Endothelial cell of umbilical vein (primary cell): Measurements from ENCODE around the gene NBL1. TPM values are rescaled to one million over a fixed set of nuclear protein-coding genes. Genes with fewer than 3 reads are reported as not detected.

Source experiments
- BruUV-seq: library from RNA; stranded (reverse); fragments of 400-500 nt; replicated peaks from 2 replicates; lab custom pipeline; 2021; lab: Mats Ljungman, UMichigan
- CTCF ChIA-PET: fragments of 300-600, 350-600 bp; sonication (Branson Sonifier 250); formaldehyde crosslinking; loops from one replicate; lab custom pipeline; 2021; ENCODE audit warnings: antibody characterized with exemption, inconsistent platforms; lab: Charles Lee
- POLR2A ChIA-PET: fragments of 300-600, 350-600 bp; sonication (Branson Sonifier 250); formaldehyde crosslinking; loops from one replicate; lab custom pipeline; 2021; ENCODE audit warnings: antibody characterized with exemption, inconsistent platforms; lab: Charles Lee
- DNase-seq: peaks from one replicate; pipeline ENCODE4 v3.0.0-alpha.2; 2011; ENCODE audit warnings: low read depth, low spot score
- FAIRE-seq: peaks from 2 replicates; lab custom pipeline; 2011; peaks lifted over from hg19 to GRCh38; lab: Jason Lieb, UNC
- H2AFZ ChIP-seq: 2 replicates; pipeline ENCODE4 v1.6.0; 2012; ENCODE audit warnings: low read depth, low read length, control low read depth, inconsistent platforms
- H3K27ac ChIP-seq: 2 replicates; pipeline ENCODE4 v1.5.1; 2011; ENCODE audit warnings: low read depth, mild to moderate bottlenecking, control low read depth, low read length, moderate library complexity; ENCODE audit not compliant: insufficient read depth
- H3K27me3 ChIP-seq, 2 experiments: 2 replicates each; pipeline versions ENCODE4 v1.6.0 to v1.6.1; 2011; ENCODE audit warnings: low read length in 2 of 2, mixed read lengths in 1 of 2; ENCODE audit not compliant: control insufficient read depth in 2 of 2, insufficient read depth in 2 of 2
- H3K36me3 ChIP-seq, 2 experiments: 2 replicates in 1 of 2; 3 replicates in 1 of 2; pipeline ENCODE4 v1.5.1; 2011; ENCODE audit warnings: low read length in 2 of 2, mild to moderate bottlenecking in 1 of 2, moderate library complexity in 1 of 2; ENCODE audit not compliant: control insufficient read depth in 2 of 2, insufficient read depth in 2 of 2; ENCODE audit errors: extremely low read depth in 1 of 2
- H3K4me1 ChIP-seq: 3 replicates; pipeline ENCODE4 v1.5.1; 2011; ENCODE audit warnings: mild to moderate bottlenecking, low read length; ENCODE audit not compliant: control insufficient read depth, insufficient read depth; ENCODE audit errors: extremely low read depth
- H3K4me2 ChIP-seq: 2 replicates; pipeline ENCODE4 v1.6.1; 2011; ENCODE audit warnings: low read length, control low read depth, mixed read lengths; ENCODE audit not compliant: insufficient read depth
- H3K4me3 ChIP-seq, 3 experiments: fragments of 200-600 bp in 1 of 3; sonication (generic), shearing (Covaris generic) in 1 of 3; replicated peaks in 1 of 3; 2 replicates each; pipeline ENCODE4 v1.5.1; 2011 to 2016; ENCODE audit warnings: control low read depth in 3 of 3, low read length in 3 of 3, mild to moderate bottlenecking in 2 of 3, inconsistent platforms in 1 of 3, low read depth in 1 of 3, moderate library complexity in 1 of 3; ENCODE audit not compliant: insufficient read depth in 1 of 3
- H3K79me2 ChIP-seq: 2 replicates; pipeline ENCODE4 v1.6.0; 2012; ENCODE audit warnings: low read length, inconsistent platforms; ENCODE audit not compliant: control insufficient read depth, insufficient read depth
- H3K9ac ChIP-seq: replicated peaks from 2 replicates; pipeline ENCODE3; 2011; ENCODE audit warnings: low read length, control low read depth; ENCODE audit not compliant: insufficient read depth; ENCODE audit errors: extremely low read depth
- H3K9me1 ChIP-seq: replicated peaks from 3 replicates; pipeline ENCODE4 v1.6.0; 2011; ENCODE audit warnings: mild to moderate bottlenecking, low read length; ENCODE audit not compliant: control insufficient read depth, insufficient read depth; ENCODE audit errors: extremely low read depth
- H3K9me3 ChIP-seq: replicated peaks from 2 replicates; pipeline ENCODE4 v1.5.1; 2012; ENCODE audit warnings: low read length, inconsistent platforms; ENCODE audit not compliant: control insufficient read depth, insufficient read depth
- H4K20me1 ChIP-seq: replicated peaks from 2 replicates; pipeline ENCODE3; 2011; ENCODE audit warnings: mild to moderate bottlenecking, low read length; ENCODE audit not compliant: control insufficient read depth, insufficient read depth; ENCODE audit errors: extremely low read depth
- EZH2 ChIP-seq: IDR thresholded peaks from 2 replicates; pipeline ENCODE4 v1.6.1; 2012; ENCODE audit warnings: borderline replicate concordance, low read depth, mild to moderate bottlenecking, moderate library complexity, low read length, inconsistent platforms; ENCODE audit not compliant: severe bottlenecking
- FOS ChIP-seq: IDR thresholded peaks from 2 replicates; pipeline ENCODE4 v1.6.1; 2011; ENCODE audit warnings: mild to moderate bottlenecking, low read length, moderate library complexity, borderline replicate concordance; ENCODE audit not compliant: insufficient read depth
- GATA2 ChIP-seq: IDR thresholded peaks from 2 replicates; pipeline ENCODE4 v1.7.0; 2011; ENCODE audit warnings: low read depth, mild to moderate bottlenecking, moderate library complexity, mixed read lengths, low read length; ENCODE audit not compliant: insufficient read length, insufficient read depth
- JUN ChIP-seq: IDR thresholded peaks from 2 replicates; pipeline ENCODE4 v1.6.1; 2011; ENCODE audit warnings: borderline replicate concordance, low read depth; ENCODE audit not compliant: insufficient read length, insufficient read depth
- MYC ChIP-seq: IDR thresholded peaks from one replicate; pipeline ENCODE4 v1.6.1; 2011; ENCODE audit warnings: mild to moderate bottlenecking, low read depth, low read length
- POLR2A ChIP-seq: IDR thresholded peaks from 2 replicates; pipeline ENCODE4 v1.6.1; 2012; ENCODE audit warnings: low read depth, mild to moderate bottlenecking, control low read depth, low read length
- POLR2AphosphoS5 ChIP-seq: IDR thresholded peaks from 2 replicates; pipeline ENCODE4 v1.6.1; 2012; ENCODE audit warnings: low read depth, mild to moderate bottlenecking, control low read depth, low read length, moderate library complexity; ENCODE audit not compliant: insufficient read depth
- dilution Hi-C: fragments of 300-500 bp; cut with MboI; formaldehyde crosslinking; loops from one replicate; pipeline ENCODE4 v1.15.0; 2019; ENCODE audit warnings: low sequenced_read_pairs; ENCODE audit not compliant: extremely low pct_ligation_motif_present
- intact Hi-C: fragments of 100-400 bp; cut with micrococcal nuclease; formaldehyde crosslinking; loops from one replicate; pipeline ENCODE4 v1.10.0; 2022
- polyA plus RNA-seq, 4 experiments: library from polyadenylated mRNA; depleted of rRNA in 3 of 4; stranded (reverse) in 3 of 4; unstranded in 1 of 4; fragments of >200 nt; gene quantifications; 2 replicates each; pipeline versions ENCODE4 v1.2.1 to v1.2.3, GENCODE V29; 2011 to 2012; ENCODE audit warnings: missing spikeins in 1 of 4
- total RNA-seq: library from RNA; stranded (reverse); gene quantifications from 2 replicates; pipeline ENCODE4 v1.2.3, GENCODE V29; 2021
- TF ChIP-seq, protein P1 (sequence below): IDR thresholded peaks from 2 replicates; pipeline ENCODE4 v1.6.1; 2011; ENCODE audit not compliant: insufficient read depth, insufficient read length
- TF ChIP-seq, protein P2 (sequence below), 2 donors: IDR thresholded peaks; 1 replicate in 1 of 2; 2 replicates in 1 of 2; pipeline ENCODE4 v1.5.1; 2011; ENCODE audit warnings: low read length in 2 of 2, mild to moderate bottlenecking in 2 of 2, moderate library complexity in 2 of 2, control low read depth in 1 of 2, inconsistent platforms in 1 of 2, low read depth in 1 of 2; ENCODE audit not compliant: insufficient read depth in 1 of 2; ENCODE audit errors: extremely low read depth in 1 of 2

NBL1 gene
- total and polyA plus RNA-seq, 2 donors (not counting 3 experiments of a cell fraction or from before 2014, with no cell fraction given), result 36.2 to 40.5 TPM

GRCh38 chr1:19689856-19690255 is 45.7 kb downstream of the NBL1 start:
- DNase-seq, result no peak
- POLR2A ChIA-PET, result no interaction called here
- TF ChIP-seq, protein P1, sequence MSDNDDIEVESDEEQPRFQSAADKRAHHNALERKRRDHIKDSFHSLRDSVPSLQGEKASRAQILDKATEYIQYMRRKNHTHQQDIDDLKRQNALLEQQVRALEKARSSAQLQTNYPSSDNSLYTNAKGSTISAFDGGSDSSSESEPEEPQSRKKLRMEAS, result no peak
- TF ChIP-seq JUN (no peak), FOS (no peak), POLR2AphosphoS5 (no peak), EZH2 (no peak), GATA2 (no peak), MYC (no peak), POLR2A (no peak)
- TF ChIP-seq, protein P2, sequence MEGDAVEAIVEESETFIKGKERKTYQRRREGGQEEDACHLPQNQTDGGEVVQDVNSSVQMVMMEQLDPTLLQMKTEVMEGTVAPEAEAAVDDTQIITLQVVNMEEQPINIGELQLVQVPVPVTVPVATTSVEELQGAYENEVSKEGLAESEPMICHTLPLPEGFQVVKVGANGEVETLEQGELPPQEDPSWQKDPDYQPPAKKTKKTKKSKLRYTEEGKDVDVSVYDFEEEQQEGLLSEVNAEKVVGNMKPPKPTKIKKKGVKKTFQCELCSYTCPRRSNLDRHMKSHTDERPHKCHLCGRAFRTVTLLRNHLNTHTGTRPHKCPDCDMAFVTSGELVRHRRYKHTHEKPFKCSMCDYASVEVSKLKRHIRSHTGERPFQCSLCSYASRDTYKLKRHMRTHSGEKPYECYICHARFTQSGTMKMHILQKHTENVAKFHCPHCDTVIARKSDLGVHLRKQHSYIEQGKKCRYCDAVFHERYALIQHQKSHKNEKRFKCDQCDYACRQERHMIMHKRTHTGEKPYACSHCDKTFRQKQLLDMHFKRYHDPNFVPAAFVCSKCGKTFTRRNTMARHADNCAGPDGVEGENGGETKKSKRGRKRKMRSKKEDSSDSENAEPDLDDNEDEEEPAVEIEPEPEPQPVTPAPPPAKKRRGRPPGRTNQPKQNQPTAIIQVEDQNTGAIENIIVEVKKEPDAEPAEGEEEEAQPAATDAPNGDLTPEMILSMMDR (IDR thresholded peaks at IDR 0.05; ENCODE audit: extremely low read depth in 1 of 2, insufficient read depth in 1 of 2, low read depth in 1 of 2, low read length in 2 of 2), result no peak
- dilution Hi-C loops, result no loop called here
- H4K20me1 ChIP-seq, result no peaks in the 10 kb centered on the region
- H3K79me2 ChIP-seq, result no peaks in the 10 kb centered on the region
- no peak overlapping the region for H3K4me3 ChIP-seq
- intact Hi-C loops, result no loop called here
- H3K9ac ChIP-seq, result no peak overlapping the region
- no peak overlapping the region for H3K27ac ChIP-seq
- CTCF ChIA-PET, result interaction anchor here (1.5 to 10.5 kb wide), 2 partner anchors 9 to 15 kb away, joined by 3 to 53 read pairs; no protein-coding TSS in a partner anchor
- H3K27me3 ChIP-seq, result no peaks in the 10 kb centered on the region
- H3K9me3 ChIP-seq, result no peaks in the 10 kb centered on the region
- no peaks in the 10 kb centered on the region for H3K4me1 ChIP-seq
- H2AFZ ChIP-seq, result no peak overlapping the region
- H3K36me3 ChIP-seq, result no peaks in the 10 kb centered on the region
- no peak for FAIRE-seq
- H3K4me2 ChIP-seq, result no peak overlapping the region
- H3K9me1 ChIP-seq, result no peaks in the 10 kb centered on the region
- BruUV-seq, result no TSS peak
